ENCODE results near the gene TCF12.
"Not testable (repeated sequence)": the region's sequence is repeated elsewhere in the genome, so short reads cannot be mapped to it uniquely, and the experiment has no call there.

The TCF12 gene

GRCh38 chr15:57094321-57095257 is 176.1 kb downstream of the TCF12 start:
- DNase-seq (ENCODE audit: low read depth), result no peak

DNA sequence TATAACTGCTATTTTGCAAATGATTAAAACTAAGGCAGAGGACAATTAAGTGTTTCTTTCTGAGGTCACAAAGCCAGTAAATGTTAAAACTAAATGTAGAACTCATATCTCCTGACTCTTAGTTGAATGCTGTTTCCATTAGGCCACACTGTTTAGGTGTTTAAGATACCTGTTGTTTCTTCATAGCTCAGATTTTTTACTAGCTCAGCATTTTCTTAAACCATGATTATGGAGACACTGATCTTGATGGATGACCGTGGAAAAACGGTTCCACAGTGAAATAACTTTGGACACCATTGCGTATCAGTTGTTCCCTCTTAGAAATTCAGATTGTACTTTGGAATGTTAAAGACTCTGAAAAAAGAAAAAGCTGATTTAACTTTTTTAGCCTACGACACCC is 177.5 kb downstream of the TCF12 start:
- no peak for DNase-seq (ENCODE audit: low read depth)

- no peak for DNase-seq (ENCODE audit: low read depth)
Observed at GRCh38 chr15:57097246-57097645, 178.8 kb downstream of the TCF12 start.

DNA sequence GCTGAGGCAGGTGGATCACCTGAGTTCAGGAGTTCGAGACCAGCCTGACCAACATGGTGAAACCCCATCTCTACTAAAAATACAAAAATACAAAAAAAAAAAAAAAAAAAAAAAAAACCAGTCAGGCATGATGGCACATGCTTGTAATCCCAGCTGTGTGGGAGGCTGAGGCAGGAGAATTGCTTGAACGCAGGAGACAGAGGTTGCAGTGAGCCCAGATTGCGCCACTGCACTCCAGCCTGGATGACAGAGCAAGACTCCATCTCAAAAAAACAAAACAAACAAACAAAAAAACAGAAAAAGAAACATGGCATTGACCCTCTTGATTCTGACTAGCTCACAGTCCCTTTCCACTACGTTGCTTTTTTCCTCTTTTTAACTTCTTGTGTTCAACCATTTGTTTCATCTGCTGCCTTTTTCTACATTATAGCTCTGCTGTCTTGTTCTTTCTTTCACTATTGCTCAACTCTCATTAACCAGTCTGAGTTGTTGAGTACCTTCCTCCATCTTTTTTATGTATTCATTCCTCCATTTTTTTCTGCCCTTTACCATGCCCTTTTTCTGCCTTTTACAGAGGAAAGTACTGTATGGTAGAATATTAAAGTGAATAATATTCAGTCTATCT is 179.6 kb downstream of the TCF12 start:
- DNase-seq (ENCODE audit: low read depth), result not testable (repeated sequence)

GRCh38 chr15:57098896-57099295 is 180.5 kb downstream of the TCF12 start:
- DNase-seq (ENCODE audit: low read depth), result no peak

GRCh38 chr15:57100136-57100539 is 181.7 kb downstream of the TCF12 start:
- DNase-seq (ENCODE audit: low read depth), result no peak

DNA sequence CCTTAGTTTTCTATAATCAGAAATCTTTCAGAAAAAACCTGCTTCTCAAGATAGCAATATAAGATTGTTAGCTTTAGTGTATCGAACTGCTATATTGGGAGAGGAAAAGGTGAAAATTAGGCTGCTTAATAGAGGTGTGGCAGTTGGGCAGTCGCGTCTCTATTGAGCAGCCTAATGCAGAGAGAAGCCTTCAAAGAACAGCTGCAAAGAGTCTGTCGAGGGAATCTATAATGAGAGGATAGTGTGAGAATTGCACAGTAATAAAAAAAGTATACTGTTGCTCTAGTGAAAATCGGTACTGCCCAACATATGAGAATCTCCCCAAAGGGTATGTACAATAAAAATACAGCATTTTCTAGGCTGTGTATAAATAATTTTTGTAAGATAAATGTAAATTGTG is 184.4 kb downstream of the TCF12 start:
- no peak for DNase-seq (ENCODE audit: low read depth)

DNA sequence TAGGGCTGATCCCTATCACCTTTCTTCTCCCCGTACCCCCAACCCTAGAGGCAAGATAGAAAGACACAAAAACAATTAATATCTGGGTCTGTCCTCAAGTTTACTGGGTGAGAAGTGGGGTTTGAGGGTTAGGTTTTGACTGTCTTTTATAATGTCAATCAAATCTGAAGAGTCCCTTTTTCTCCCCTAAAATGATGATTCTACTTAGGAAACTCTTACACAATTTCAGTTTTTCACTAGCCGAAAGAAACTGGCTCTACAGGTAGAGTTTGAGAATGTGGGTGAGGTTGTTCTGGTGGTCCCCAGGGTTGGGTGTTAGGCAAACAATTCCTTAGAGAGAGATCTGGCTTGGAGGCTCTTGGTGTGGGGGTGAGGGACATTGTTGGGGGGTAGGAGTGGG is 189.9 kb downstream of the TCF12 start:
- DNase-seq (ENCODE audit: low read depth), result no peak

- DNase-seq (ENCODE audit: low read depth), result no peak
Observed at GRCh38 chr15:57109005-57109404, 190.6 kb downstream of the TCF12 start.

DNA sequence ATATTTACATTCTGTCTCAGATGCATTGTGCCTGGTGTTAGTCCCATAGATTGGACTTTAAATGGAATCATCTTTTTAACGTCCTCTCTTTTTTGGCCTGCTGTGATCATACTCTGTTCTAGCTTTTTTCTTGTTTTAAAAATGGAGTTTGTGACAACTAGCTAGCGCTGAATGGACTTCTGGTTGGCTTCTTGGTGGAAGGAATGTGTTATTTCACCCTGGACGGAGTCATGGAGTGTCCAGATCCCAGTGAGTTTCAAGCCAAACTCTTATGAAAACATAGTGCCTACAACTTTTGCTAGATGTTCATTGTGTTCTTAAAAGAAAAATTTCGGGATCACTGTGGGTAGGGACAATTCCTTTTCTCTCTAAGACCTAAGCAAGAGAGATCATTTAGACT is 192.6 kb downstream of the TCF12 start:
- DNase-seq (ENCODE audit: low read depth), result no peak

- no peak for DNase-seq (ENCODE audit: low read depth)
Observed at GRCh38 chr15:57112178-57112577, 193.7 kb downstream of the TCF12 start.

- DNase-seq (ENCODE audit: low read depth), result no peak
Observed at GRCh38 chr15:57114070-57114469, 195.6 kb downstream of the TCF12 start.

- no peak for DNase-seq (ENCODE audit: low read depth)
Observed at GRCh38 chr15:57118013-57118799, 199.8 kb downstream of the TCF12 start.

- peak; percentile 21 for DNase-seq (ENCODE audit: low read depth)
Observed at GRCh38 chr15:57122080-57122840, 203.8 kb downstream of the TCF12 start.

- DNase-seq (ENCODE audit: low read depth), result no peak
Observed at GRCh38 chr15:57124036-57124435, 205.6 kb downstream of the TCF12 start.

- DNase-seq (ENCODE audit: low read depth), result no peak
Observed at GRCh38 chr15:57129064-57129463, 210.6 kb downstream of the TCF12 start.

DNA sequence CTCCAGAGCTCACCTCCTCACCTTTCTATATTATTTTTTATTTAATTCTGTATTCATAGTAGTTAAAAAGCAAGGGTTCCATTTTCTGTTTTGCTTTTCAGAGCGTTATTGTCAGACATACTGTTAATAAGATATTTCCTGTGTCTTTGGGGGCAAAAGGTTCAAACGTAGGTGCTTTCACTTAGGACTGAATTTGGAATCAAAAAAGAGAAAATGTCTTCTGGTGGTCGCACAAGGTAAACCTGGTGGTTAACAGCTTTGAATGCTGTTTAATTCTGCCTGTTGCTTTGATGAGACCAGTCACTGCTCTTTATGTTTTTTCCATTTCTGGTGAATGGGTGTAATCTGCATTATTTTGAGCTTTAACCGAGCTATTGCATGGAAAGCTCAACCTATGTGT is 212.5 kb downstream of the TCF12 start:
- DNase-seq (ENCODE audit: low read depth), result no peak

DNA sequence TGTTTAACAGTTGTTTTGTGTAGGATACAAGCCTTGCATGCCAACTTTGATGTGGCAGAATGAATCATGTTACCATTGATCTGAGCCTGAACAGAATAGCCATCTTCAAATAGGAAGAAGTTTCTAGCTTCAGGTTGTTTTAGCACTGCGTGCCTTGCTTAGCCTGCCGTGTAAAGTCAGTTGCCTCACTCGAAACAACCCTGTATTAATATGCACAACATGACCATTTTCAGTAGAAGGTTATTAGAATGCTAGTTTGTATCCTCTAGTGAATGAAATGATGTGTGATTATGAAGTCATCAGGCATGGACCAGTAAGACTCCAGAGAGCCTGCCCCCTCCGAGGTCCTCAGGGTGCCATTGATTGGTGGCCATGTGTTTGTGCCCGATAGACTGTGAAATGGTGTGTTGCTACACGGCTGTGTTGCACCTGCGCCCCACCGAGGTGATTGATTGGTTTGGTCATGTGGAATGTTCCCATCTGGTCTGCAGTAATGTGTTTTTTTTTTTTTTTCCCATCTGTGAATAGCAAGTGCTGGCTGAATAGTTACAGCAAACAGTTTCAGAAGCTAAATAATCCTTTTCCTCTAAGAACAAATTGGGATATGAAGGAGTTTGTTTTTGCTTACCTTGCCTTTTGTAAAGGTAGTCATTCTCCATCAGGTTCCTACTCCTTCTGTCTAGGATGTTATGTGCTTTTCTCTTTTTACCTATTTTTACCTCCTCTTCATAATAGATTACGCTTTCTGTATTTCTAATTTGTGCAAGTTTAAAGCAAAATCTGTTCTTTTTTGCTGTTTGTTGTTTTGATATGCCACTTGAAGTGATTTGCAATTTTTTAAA is 214.9 kb downstream of the TCF12 start:
- DNase-seq (ENCODE audit: low read depth), result no peak

GRCh38 chr15:57134071-57134605 is 215.7 kb downstream of the TCF12 start:
- DNase-seq (ENCODE audit: low read depth), result no peak

- no peak for DNase-seq (ENCODE audit: low read depth)
Observed at GRCh38 chr15:57134851-57135250, 216.4 kb downstream of the TCF12 start.

DNA sequence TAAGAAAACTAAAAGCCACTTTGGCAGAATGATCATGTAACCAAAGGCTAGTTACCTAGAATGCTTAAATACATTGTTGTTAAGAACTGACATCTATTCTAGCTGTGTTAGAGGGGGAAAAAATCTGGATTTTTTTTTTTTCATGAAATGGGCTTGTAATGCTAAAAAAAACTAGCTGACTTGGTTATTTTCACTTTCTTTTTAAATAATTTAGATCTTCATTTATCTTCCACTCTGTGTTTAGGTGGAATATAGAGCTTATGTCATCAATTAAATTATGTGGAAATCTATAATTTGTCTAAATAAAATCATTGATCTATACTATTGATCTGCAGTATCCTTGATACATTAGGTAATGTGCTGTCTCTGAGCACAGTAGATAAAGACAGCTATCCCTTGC is 217.4 kb downstream of the TCF12 start:
- DNase-seq (ENCODE audit: low read depth), result no peak

Measured in GM04503 (cell line).